ACC112 (cell line): ENCODE data around the gene ZNF77.

Experiments
- H2AFZ ChIP-seq: fragments of 200-600 bp; sonication (generic); one replicate; pipeline ENCODE4 v1.6.0; 2017; ENCODE audit warnings: antibody characterized with exemption, low read length; ENCODE audit not compliant: unreplicated experiment
- H3K27ac ChIP-seq: fragments of 200-600 bp; sonication (generic); 2 replicates; pipeline ENCODE4 v1.5.1; 2014; ENCODE audit warnings: low read depth, mild to moderate bottlenecking, antibody characterized with exemption, low read length, moderate library complexity
- H3K27me3 ChIP-seq: fragments of 200-600 bp; sonication (generic); 2 replicates; pipeline ENCODE4 v1.6.1; 2014; ENCODE audit warnings: mild to moderate bottlenecking, antibody characterized with exemption, low read length, moderate library complexity, mixed read lengths; ENCODE audit not compliant: insufficient read depth
- H3K36me3 ChIP-seq: fragments of 200-600 bp; sonication (generic); 2 replicates; pipeline ENCODE4 v1.6.1; 2016; ENCODE audit warnings: mild to moderate bottlenecking, antibody characterized with exemption, low read length, moderate library complexity, mixed read lengths; ENCODE audit not compliant: insufficient read depth
- H3K4me1 ChIP-seq: fragments of 200-600 bp; sonication (generic); one replicate; pipeline ENCODE4 v1.6.1; 2016; ENCODE audit warnings: low read length, mixed read lengths; ENCODE audit not compliant: insufficient read depth, unreplicated experiment, control insufficient read depth
- H3K4me3 ChIP-seq: fragments of 200-600 bp; sonication (generic); 2 replicates; pipeline ENCODE4 v1.5.1; 2014; ENCODE audit warnings: mild to moderate bottlenecking, low read depth, low read length
- H3K79me2 ChIP-seq: fragments of 200-600 bp; sonication (generic); one replicate; pipeline ENCODE4 v1.6.0; 2016; ENCODE audit warnings: low read length; ENCODE audit not compliant: control insufficient read depth, unreplicated experiment, insufficient read depth

ZNF77 gene

GRCh38 chr19:2888731-2889224, 56.0 kb downstream of the ZNF77 start:
- H2AFZ ChIP-seq = peak overlapping the region; percentile 50
- no peaks in the 10 kb centered on the region for H3K79me2 ChIP-seq
- no peaks in the 10 kb centered on the region for H3K27me3 ChIP-seq
- no peaks in the 10 kb centered on the region for H3K4me1 ChIP-seq
- no peaks in the 10 kb centered on the region for H3K36me3 ChIP-seq
- peak overlapping the region; percentile 47 for H3K4me3 ChIP-seq
- no peak overlapping the region for H3K27ac ChIP-seq

- Histone ChIP-seq H2AFZ (peak overlapping the region; percentile 72), H3K27ac (no peak overlapping the region), H3K4me1 (no peaks in the 10 kb centered on the region), H3K36me3 (no peaks in the 10 kb centered on the region), H3K4me3 (peak overlapping the region; percentile 50), H3K27me3 (no peaks in the 10 kb centered on the region), H3K79me2 (no peaks in the 10 kb centered on the region)
These were observed 57.3 kb downstream of the ZNF77 start for GRCh38 chr19:2887391-2887914.

- H3K36me3 ChIP-seq = no peaks in the 10 kb centered on the region
- no peak overlapping the region for H3K27ac ChIP-seq
- H2AFZ ChIP-seq = no peak overlapping the region
- no peak overlapping the region for H3K4me3 ChIP-seq
- H3K4me1 ChIP-seq = no peaks in the 10 kb centered on the region
- no peaks in the 10 kb centered on the region for H3K79me2 ChIP-seq
- H3K27me3 ChIP-seq = no peaks in the 10 kb centered on the region
These were observed 59.0 kb downstream of the ZNF77 start for GRCh38 chr19:2885736-2886135.

DNA sequence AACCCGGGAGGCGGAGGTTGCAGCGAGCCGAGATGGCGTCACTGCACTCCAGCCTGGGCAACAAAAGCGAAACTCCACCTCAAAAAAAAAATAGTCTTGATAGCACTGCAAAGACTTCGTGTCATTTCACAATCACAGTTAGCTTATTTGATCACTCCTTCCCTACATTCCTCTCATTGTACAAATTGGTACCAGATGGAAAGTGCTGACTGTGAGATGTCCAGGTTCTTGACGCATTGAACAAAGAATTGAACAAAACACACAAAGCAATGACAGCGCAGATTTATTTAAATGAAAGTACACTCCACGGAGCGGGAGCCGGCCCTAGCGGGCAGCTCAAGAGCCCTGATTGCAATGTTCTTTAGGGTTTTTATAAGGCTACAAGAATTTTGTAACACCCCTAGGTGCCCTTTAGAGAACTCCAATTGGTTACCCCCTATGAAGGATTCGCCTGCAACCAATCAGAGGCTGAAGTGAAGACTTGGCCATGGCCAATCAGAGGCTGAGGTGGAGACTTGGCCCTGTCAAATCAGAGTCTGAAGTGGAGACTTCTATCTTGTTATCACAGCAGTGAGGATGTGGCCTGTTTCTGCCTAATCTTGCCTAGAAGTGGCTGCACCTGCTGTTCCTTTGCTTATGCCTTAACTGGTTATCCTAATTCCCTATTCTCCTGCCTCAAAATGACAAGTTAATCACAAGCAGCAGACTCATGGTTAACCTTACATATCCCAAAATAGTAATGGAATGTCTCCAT, 60.9 kb downstream of the ZNF77 start:
- Histone ChIP-seq H3K27ac (no peak overlapping the region), H2AFZ (no peak overlapping the region), H3K36me3 (no peaks in the 10 kb centered on the region), H3K27me3 (no peaks in the 10 kb centered on the region), H3K4me1 (no peaks in the 10 kb centered on the region), H3K4me3 (no peak overlapping the region), H3K79me2 (no peaks in the 10 kb centered on the region)
